Activated CD4-positive, alpha-beta T cell treated with anti-CD3 and anti-CD28 coated beads, Interleukin-2, amount 50 U/mL, for 1 hour (primary cell): ENCODE data around the gene RGS6.
"Not testable (repeated sequence)": the region's sequence is repeated elsewhere in the genome, so short reads cannot be mapped to it uniquely, and the experiment has no call there.

Experiments
- DNase-seq: peaks from one replicate; pipeline ENCODE4 v3.0.0-alpha.2; 2020

The RGS6 gene

DNA sequence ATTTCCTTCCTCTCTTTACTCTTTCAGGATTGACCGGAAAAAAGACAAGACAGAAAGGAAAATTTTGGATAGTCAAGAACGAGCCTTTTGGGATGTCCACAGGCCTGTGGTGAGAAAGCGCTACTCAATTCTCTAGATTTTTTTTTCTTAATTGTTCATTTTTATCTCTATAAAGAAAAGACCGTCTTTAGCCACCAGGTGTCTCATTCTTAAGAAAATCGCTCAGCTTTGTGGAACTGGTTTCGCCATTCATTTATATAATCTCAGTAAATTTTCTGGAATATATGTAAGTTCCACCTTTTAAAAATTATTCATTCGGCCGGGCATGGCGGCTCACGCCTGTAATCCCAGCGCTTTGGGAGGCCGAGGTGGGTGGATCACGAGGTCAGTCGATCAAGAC is 540.6 kb downstream of the RGS6 start:
- no peak for DNase-seq

DNA sequence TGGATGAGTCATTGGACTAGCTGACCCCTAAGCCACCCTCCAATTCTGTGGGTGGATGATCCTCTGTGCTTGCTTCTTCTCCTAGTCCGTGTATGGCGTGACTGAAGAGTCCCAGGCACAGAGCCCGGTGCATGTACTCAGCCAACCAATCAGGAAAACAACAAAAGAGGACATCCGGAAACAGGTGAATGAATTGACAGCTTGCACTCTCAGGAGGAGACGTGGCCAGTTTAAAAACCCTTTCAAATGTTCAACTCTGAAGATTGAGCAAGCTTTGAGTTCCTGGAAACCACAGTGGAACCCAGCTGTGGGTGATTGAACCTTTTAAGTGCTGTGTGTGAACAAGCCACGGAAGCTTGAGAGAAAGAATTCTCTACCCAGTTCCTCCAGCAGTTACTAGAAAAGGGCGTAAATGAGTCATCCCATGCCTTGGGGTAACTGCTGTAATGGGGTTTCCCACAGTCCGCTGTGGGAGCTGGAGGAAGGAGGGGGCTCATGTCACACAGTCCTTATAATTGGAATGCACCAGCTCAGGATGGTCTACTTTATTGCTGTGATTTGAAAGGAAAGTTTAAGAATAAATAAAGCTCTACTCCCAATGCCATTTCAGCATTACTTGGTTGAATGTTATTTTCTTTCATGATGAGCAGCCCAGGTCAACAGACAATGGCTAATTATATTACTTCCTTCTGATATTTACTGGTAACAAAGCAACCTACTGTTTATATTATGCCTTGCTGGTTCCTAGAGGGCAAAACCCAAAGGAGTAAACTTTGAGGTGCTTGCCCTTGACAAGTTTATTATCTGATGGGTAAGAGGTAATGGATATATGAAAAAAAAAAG is 544.6 kb downstream of the RGS6 start:
- DNase-seq = peak; percentile 6

DNA sequence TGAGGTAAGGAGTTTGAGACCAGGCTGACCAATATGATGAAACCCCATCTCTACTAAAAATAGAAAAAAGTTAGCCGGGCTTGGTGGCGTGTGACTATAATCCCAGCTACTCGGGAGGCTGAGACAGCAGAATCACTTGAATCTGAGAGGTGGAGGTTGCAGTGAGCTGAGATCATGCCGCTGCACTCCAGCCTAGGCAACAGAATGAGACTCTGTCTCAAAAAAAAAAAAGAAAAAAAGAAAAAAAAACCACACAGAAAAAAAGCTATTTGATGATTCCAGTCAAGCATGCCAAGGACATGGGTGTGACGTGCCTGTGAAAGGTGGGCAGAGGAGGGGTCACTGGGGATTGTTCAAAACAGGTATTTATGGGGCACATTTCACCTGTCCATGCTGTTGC is 545.3 kb downstream of the RGS6 start:
- DNase-seq = not testable (repeated sequence)

- no peak for DNase-seq
Observed at GRCh38 chr14:72478471-72478893, 546.3 kb downstream of the RGS6 start.

DNA sequence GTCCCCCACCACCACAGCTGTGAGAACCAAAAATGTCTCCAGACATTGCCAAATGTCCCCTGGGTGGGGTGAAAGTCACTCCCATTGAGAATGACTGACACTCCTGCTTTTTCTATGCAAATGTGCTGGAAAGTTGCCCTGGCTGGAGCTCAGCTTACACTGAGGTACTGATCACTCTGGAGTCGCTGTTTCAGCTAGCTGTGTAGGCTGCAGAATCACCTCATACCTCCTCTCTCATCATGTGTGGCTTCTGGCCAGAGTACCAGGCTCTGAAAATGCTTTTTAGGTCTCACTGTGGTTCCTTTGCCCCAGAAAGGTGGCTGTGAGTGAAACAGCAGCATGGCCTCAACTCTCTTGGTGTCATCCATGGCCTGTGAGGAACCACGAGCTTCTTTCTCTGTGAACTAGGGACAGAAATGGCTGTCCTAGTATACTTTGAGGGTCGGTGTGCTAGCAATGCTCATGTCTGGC is 547.3 kb downstream of the RGS6 start:
- DNase-seq = no peak

DNA sequence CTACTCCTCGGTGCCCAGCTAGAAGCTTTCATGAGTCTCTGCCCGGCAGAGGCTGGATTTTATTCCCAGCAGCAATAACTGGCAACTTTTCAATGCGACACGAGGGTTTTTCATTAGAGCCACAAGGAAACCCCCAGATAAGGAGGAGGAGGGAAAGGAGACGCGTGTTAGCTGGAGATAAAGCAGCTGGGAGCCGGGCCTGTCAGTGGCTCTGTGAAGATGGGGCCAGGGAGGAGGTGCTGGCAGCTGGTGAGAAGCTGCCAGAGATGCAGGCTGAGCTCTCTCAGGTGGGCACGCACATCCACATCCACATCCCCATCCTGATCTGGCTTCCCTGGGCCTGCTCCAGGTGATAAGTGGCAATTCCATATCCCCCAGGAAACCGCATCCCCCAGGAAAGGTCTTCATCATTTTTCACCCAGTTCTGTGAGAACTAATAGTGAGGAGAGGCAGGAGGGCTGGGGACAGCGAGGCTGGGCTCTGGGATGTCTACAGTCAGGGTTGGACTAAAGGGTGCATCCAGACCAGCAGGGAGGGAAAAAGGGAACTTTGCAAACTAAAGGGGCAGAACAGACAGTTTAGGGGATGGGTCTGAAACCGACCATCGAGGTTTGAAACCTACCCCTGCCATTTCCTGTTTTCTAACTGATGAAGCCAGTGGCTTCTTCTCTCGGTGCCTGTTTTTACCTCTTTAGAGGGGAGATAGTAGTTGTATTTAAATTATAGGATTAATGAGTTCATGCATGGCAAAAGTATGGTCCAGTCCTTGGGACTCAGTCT is 548.4 kb downstream of the RGS6 start:
- DNase-seq = no peak

DNA sequence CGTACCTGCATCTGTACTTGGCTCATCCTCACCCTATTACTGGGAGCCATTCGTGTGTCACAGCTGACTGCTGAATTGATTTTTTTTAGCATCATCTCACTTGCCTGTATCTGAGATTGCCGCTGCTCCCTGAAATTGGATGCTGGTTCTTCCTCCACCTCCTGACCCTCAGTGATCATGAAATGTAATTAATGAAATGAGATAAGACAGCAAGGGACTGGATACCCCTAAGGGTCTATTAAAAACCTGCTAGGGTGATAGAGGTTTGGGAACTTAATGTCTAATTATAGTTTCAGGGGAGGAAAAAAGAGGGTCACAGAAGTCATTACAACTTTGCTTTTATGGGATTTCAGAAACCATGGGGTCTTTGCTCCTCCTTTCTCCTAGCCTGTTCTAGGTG is 551.1 kb downstream of the RGS6 start:
- DNase-seq = no peak

DNA sequence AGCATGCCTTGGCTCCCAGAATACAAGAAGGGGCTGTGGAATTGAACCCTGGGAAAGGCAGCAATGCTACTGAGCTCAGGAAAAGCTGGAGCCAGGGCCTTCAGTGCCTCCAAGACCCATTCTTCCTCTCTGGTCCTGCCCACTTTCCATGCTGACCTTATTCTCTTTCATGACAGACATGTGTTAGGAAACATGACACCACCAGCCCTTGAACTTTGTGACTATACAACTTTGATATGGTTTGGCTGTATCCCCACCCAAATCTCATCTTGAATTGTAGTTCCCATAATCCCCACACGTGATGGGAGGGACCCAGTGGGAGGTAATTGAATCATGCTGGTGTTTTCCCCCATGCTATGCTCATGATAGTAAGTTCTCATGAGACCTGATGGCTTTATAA is 553.5 kb downstream of the RGS6 start:
- no peak for DNase-seq

GRCh38 chr14:72488514-72488913 is 556.3 kb downstream of the RGS6 start:
- no peak for DNase-seq

- DNase-seq = no peak
Observed at GRCh38 chr14:72492196-72492595, 560.0 kb downstream of the RGS6 start.

- no peak for DNase-seq
Observed at GRCh38 chr14:72495668-72496067, 563.4 kb downstream of the RGS6 start.

- DNase-seq = no peak
Observed at GRCh38 chr14:72498646-72499045, 566.4 kb downstream of the RGS6 start.

GRCh38 chr14:72499746-72500145 is 567.5 kb downstream of the RGS6 start:
- no peak for DNase-seq

GRCh38 chr14:72500234-72500838 is 568.1 kb downstream of the RGS6 start:
- DNase-seq = no peak

- no peak for DNase-seq
Observed at GRCh38 chr14:72501439-72501838, 569.2 kb downstream of the RGS6 start.

DNA sequence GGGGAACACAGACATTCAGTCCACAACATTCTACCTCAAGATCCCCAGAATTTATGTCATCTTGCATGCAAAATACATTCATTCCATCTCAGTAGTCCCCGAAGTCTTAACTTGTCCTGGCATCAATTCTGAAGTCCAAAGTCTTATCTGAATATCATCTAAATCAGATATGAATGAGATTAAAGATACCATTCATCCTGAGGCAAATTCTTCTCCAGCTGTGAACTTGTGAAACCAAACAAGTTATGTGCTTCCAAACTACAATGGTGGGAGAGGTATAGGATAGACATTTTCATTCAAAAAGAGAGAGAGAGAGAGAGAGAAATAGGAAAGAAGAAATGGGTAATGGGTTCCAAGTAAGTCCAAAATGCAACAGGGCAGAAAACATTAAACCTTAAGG is 571.0 kb downstream of the RGS6 start:
- DNase-seq = no peak

DNA sequence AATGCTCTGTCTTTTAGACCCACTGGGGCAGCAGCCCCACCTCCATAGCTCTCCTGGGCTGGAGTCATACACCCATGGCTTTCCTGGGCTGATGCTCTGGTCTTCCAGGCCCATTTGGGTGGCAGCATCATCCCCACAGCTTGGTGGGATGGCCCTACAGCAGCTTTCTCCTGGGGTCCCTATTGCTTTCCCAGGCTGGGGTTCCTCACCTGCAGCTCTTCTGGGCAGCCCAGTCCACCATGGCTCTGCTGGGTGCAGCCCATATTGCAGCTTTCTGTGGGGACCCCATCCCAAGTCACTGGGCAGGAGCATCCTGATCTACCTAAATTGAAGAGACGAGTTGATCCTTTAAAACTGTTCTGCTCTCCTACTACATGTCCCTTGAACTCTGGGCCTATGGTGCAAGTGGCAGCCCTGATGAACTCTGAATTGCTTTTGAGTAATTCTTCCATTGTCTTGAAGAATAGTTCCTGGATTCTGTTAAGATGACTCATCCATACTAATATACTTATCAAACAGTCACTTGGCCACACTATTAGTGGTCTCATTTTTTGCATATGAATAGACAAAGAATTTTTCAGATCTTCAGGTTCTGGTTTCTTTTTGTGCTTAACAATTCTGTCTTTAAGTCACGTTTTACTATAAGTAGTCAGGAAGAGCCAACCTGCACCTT is 571.6 kb downstream of the RGS6 start:
- no peak for DNase-seq

- DNase-seq = no peak
Observed at GRCh38 chr14:72510566-72510965, 578.3 kb downstream of the RGS6 start.

DNA sequence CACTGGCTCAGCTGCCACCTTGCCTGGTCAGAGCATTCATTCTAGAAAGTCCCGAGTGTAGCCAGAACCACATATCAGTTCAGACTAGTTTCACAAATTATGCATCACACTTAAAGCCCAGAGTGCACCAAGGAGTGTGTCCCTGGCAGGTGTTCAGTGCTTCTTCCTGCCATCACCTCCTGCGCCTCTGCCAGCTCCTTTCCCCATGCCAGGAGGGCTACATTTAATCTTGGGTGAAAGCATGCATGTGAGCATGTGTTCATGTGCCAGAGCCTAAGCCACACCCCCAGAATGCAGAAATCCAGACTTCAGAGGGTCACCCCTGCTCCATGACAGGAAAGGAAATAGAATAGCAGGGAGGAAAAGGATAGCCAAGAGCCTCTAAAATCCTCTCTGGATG is 580.1 kb downstream of the RGS6 start:
- DNase-seq = no peak

- DNase-seq = no peak
Observed at GRCh38 chr14:72512925-72513324, 580.7 kb downstream of the RGS6 start.

DNA sequence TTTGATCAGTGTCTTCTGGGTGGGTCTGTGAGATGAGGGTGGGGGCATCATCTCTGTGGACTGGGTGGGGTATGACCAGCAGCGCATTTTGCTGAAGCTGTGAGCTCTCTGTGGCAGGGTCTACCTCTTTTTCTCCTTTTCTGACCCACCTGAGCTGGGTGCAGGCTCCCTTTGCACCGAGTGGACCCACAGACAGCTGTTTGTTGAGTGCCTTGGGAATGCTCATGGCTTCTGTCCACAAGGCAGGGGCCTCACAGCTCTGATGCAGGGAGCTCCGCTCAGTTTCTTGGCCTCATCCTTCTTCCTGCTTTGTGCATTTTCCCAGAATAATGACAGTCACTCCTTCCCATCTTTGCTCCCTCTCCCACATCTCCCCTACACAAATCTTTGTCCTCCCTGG is 581.1 kb downstream of the RGS6 start:
- DNase-seq = no peak

DNA sequence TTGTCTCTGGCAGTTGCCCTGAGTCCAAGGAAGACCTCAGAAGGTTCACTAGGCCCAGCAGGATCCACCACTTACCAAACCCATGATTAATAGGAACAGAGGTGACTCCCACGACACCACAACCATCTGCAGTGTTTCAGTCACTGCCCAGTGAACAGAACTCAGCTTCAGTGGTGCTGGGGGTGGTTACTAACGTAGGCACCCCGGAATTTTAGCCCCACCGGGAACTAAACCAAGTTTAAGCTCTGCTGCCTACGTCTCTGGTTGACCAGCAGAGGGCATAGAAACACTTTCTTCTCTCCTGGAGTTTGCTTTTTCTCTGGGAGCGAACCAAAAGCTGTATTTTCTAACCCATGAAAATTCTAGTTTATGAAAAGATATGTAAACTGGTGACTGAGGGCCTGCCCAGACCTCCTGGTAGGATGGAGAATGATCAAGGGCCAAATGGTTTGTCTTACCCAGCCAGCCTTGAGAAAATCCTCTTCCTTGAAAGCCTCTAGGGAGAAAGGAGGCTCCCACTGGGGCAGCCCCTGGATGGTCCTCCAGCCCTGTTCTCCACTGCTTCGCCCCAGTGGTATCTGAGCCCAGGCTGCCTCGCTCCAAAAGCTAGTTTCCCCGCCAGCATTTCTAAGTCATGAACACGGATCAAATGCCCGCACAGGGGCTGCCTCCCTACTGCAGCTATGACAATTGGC is 581.9 kb downstream of the RGS6 start:
- no peak for DNase-seq

- DNase-seq = no peak
Observed at GRCh38 chr14:72514660-72515025, 582.4 kb downstream of the RGS6 start.
